Brain microvascular endothelial cell (primary cell): Measurements from ENCODE around the gene PAM.
A peak's percentile ranks its signal among the peaks of the same experiment; 100 is the strongest.

ENCODE experiments used
- DNase-seq: peaks from one replicate; pipeline ENCODE4 v3.0.0-alpha.2; 2020
- H3K27ac ChIP-seq: fragments of 250-450 bp; sonication (Bioruptor Pico); 2 replicates; pipeline ENCODE4 v1.5.1; 2020; ENCODE audit warnings: mild to moderate bottlenecking, moderate library complexity
- H3K27me3 ChIP-seq: fragments of 250-450 bp; sonication (Bioruptor Pico); replicated peaks from 2 replicates; pipeline ENCODE4 v1.5.1; 2020; ENCODE audit warnings: mild to moderate bottlenecking
- H3K36me3 ChIP-seq: fragments of 250-450 bp; sonication (Bioruptor Pico); replicated peaks from 2 replicates; pipeline ENCODE4 v1.5.1; 2020; ENCODE audit warnings: mild to moderate bottlenecking
- H3K4me3 ChIP-seq: 2 replicates; pipeline ENCODE4 v1.5.1; 2011; ENCODE audit warnings: low read depth, mild to moderate bottlenecking, control low read depth, low read length, moderate library complexity
- CTCF ChIP-seq: IDR thresholded peaks from 2 replicates; pipeline ENCODE4 v1.5.1; 2011; ENCODE audit warnings: low read depth, mild to moderate bottlenecking, moderate library complexity, low read length, control low read depth, inconsistent platforms; ENCODE audit errors: missing control alignments
- in situ Hi-C: cut with HindIII; loops from 2 replicates; pipeline ENCODE4 v1.10.0; 2017; ENCODE audit warnings: low sequenced_read_pairs, low pct_ligation_motif_present

The PAM gene

GRCh38 chr5:102853680-102854079 is 98.6 kb downstream of the PAM start:
- no peak overlapping the region for H3K4me3 ChIP-seq
- no peaks in the 10 kb centered on the region for H3K27me3 ChIP-seq
- in situ Hi-C loops: no loop called here
- DNase-seq: no peak
- no peak for TF ChIP-seq CTCF
- H3K36me3 ChIP-seq: no peaks in the 10 kb centered on the region
- H3K27ac ChIP-seq: no peak overlapping the region

GRCh38 chr5:102855681-102856388 is 100.7 kb downstream of the PAM start:
- Histone ChIP-seq H3K4me3 (no peak overlapping the region), H3K27me3 (no peaks in the 10 kb centered on the region), H3K27ac (no peak overlapping the region), H3K36me3 (no peaks in the 10 kb centered on the region)
- no peak for DNase-seq
- in situ Hi-C loops: no loop called here
- TF ChIP-seq CTCF: no peak

- in situ Hi-C loops: no loop called here
- no peak for TF ChIP-seq CTCF
- peak; percentile 9 for DNase-seq
Observed at GRCh38 chr5:102856389-102856777, 101.3 kb downstream of the PAM start.

GRCh38 chr5:102857076-102857818 is 102.1 kb downstream of the PAM start:
- in situ Hi-C loops: no loop called here
- DNase-seq: no peak
- Histone ChIP-seq H3K27ac (no peak overlapping the region), H3K27me3 (no peaks in the 10 kb centered on the region), H3K4me3 (no peak overlapping the region), H3K36me3 (no peaks in the 10 kb centered on the region)
- no peak for TF ChIP-seq CTCF

More at GRCh38 chr5:102856389-102856777, 101.3 kb downstream of the PAM start:
- H3K27ac ChIP-seq: no peak overlapping the region
- H3K4me3 ChIP-seq: no peak overlapping the region
- H3K27me3 ChIP-seq: no peaks in the 10 kb centered on the region
- no peaks in the 10 kb centered on the region for H3K36me3 ChIP-seq

GRCh38 chr5:102858221-102858620 is 103.1 kb downstream of the PAM start:
- H3K36me3 ChIP-seq: no peaks in the 10 kb centered on the region
- no peak for DNase-seq
- TF ChIP-seq CTCF: no peak
- H3K27me3 ChIP-seq: no peaks in the 10 kb centered on the region
- H3K4me3 ChIP-seq: no peak overlapping the region
- in situ Hi-C loops: no loop called here
- H3K27ac ChIP-seq: no peak overlapping the region
